GM10248 (cell line): ENCODE data around the gene WNT16.

Experiments used
- CTCF ChIA-PET: fragments of 300-600 bp; sonication (Branson Sonifier 250); formaldehyde crosslinking; extraction: SDS; loops from one replicate; lab custom pipeline; 2021; ENCODE audit warnings: antibody characterized with exemption; lab: Yijun Ruan, JAX
- POLR2A ChIA-PET: fragments of 350-650 bp; sonication (Branson Sonifier 250); formaldehyde crosslinking; extraction: SDS; loops from one replicate; lab custom pipeline; 2020; ENCODE audit warnings: antibody characterized with exemption; lab: Yijun Ruan, JAX
- DNase-seq: peaks from one replicate; pipeline ENCODE4 v3.0.0; 2012; ENCODE audit errors: extremely low spot score
- CTCF ChIP-seq: IDR thresholded peaks from 2 replicates; pipeline ENCODE4 v1.5.1; 2012; ENCODE audit warnings: mild to moderate bottlenecking, low read depth; ENCODE audit errors: extremely low read depth, missing control alignments, control extremely low read depth

WNT16 gene

GRCh38 chr7:121390617-121391016 lies 61.8 kb downstream of the WNT16 start:
- ChIA-PET CTCF (interaction anchor here (1.6 to 5.9 kb wide), 3 partner anchors 11 to 24 kb away, joined by 5 to 35 read pairs (median 5); no protein-coding TSS in a partner anchor), POLR2A (no interaction called here)
- no peak for TF ChIP-seq CTCF
- DNase-seq: no peak
